ENCODE data around the gene SVOPL. TPM values are rescaled to one million over a fixed set of nuclear protein-coding genes. Genes with fewer than 3 reads are reported as not detected.

SVOPL gene
- total RNA-seq, 1 experiment from 2014 or later, result not detected

- H3K4me1 ChIP-seq (ENCODE audit: control insufficient read depth, insufficient read depth, low read length), result no peaks in the 10 kb centered on the region
- ChIA-PET CTCF (interaction anchor here (0.6 kb wide), 1 partner anchor 16 kb away, joined by 4 read pairs; no protein-coding TSS in a partner anchor), POLR2A (no interaction called here)
- in situ Hi-C loops (cut with HindIII; ENCODE audit: low pct_unique_long_range_greater_than_20kb, low sequenced_read_pairs), result no loop called here
- no peak for ATAC-seq
- DNase-seq (ENCODE audit: low read depth, low spot score), result no peak
- no peaks in the 10 kb centered on the region for H3K36me3 ChIP-seq (ENCODE audit: control insufficient read depth, insufficient read depth, low read length)
- intact Hi-C loops (cut with micrococcal nuclease; ENCODE audit: unreplicated experiment), result no loop called here
- H3K27me3 ChIP-seq (ENCODE audit: control insufficient read depth, insufficient read depth, low read length), result peaks cover 7% of the 10 kb centered on the region; the same call in 1 of the 2 replicates
- peaks cover 3% of the 10 kb centered on the region; the same call in 1 of the 2 replicates for H3K9me3 ChIP-seq (ENCODE audit: control insufficient read depth, insufficient read depth, low read depth, low read length)
- H3K4me3 ChIP-seq (ENCODE audit: low read depth in 2 of 2, low read length in 2 of 2), result no peak overlapping the region
- TF ChIP-seq TCF7L2 (IDR thresholded peaks at IDR 0.05; ENCODE audit: low read depth, low read length), result no peak
- TF ChIP-seq CTCF (IDR thresholded peaks at IDR 0.05), result no peak
- no peak for TF ChIP-seq SIN3A (IDR thresholded peaks at IDR 0.05; ENCODE audit: borderline replicate concordance, insufficient read depth, low read depth, low read length)
- no peak for TF ChIP-seq POLR2AphosphoS5 (IDR thresholded peaks at IDR 0.05; ENCODE audit: low read depth, low read length)
- TF ChIP-seq REST (IDR thresholded peaks at IDR 0.05; ENCODE audit: insufficient read depth in 1 of 2, low read depth in 2 of 2, low read length in 1 of 2), result no peak
- no peak overlapping the region for H3K27ac ChIP-seq (ENCODE audit: low read length)
- BruUV-seq (replicated peaks), result no TSS peak
These were observed 44.2 kb downstream of the SVOPL start for GRCh38 chr7:138656952-138657351.

GRCh38 chr7:138654616-138655015, 46.5 kb downstream of the SVOPL start:
- intact Hi-C loops (cut with micrococcal nuclease; ENCODE audit: unreplicated experiment) (no loop called here), in situ Hi-C loops (cut with HindIII; ENCODE audit: low pct_unique_long_range_greater_than_20kb, low sequenced_read_pairs) (no loop called here)
- Histone ChIP-seq H3K4me1 (ENCODE audit: control insufficient read depth, insufficient read depth, low read length) (no peaks in the 10 kb centered on the region), H3K4me3 (ENCODE audit: low read depth in 2 of 2, low read length in 2 of 2) (no peak overlapping the region), H3K9me3 (ENCODE audit: control insufficient read depth, insufficient read depth, low read depth, low read length) (peaks cover 3% of the 10 kb centered on the region; the same call in 1 of the 2 replicates), H3K27me3 (ENCODE audit: control insufficient read depth, insufficient read depth, low read length) (no peaks in the 10 kb centered on the region), H3K36me3 (ENCODE audit: control insufficient read depth, insufficient read depth, low read length) (no peaks in the 10 kb centered on the region), H3K27ac (ENCODE audit: low read length) (no peak overlapping the region)
- ATAC-seq (no peak), DNase-seq (ENCODE audit: low read depth, low spot score) (no peak)
- ChIA-PET CTCF (no interaction called here), POLR2A (no interaction called here)
- no TSS peak for BruUV-seq (replicated peaks)
- no peak for TF ChIP-seq TCF7L2 (IDR thresholded peaks at IDR 0.05; ENCODE audit: low read depth, low read length)
- TF ChIP-seq SIN3A (IDR thresholded peaks at IDR 0.05; ENCODE audit: borderline replicate concordance, insufficient read depth, low read depth, low read length), result no peak

- BruUV-seq (replicated peaks), result no TSS peak
- H3K9me3 ChIP-seq (ENCODE audit: control insufficient read depth, insufficient read depth, low read depth, low read length), result peaks cover under 1% of the 10 kb centered on the region; the same call in 1 of the 2 replicates
- POLR2A ChIA-PET, result no interaction called here
- CTCF ChIA-PET, result no interaction called here
- intact Hi-C loops (cut with micrococcal nuclease; ENCODE audit: unreplicated experiment) (no loop called here), in situ Hi-C loops (cut with HindIII; ENCODE audit: low pct_unique_long_range_greater_than_20kb, low sequenced_read_pairs) (no loop called here)
- ATAC-seq (no peak), DNase-seq (ENCODE audit: low read depth, low spot score) (no peak)
- TF ChIP-seq SIN3A (IDR thresholded peaks at IDR 0.05; ENCODE audit: borderline replicate concordance, insufficient read depth, low read depth, low read length), result no peak
- TF ChIP-seq REST (IDR thresholded peaks at IDR 0.05; ENCODE audit: insufficient read depth in 1 of 2, low read depth in 2 of 2, low read length in 1 of 2), result no peak
- no peak for TF ChIP-seq TCF7L2 (IDR thresholded peaks at IDR 0.05; ENCODE audit: low read depth, low read length)
- no peak for TF ChIP-seq POLR2AphosphoS5 (IDR thresholded peaks at IDR 0.05; ENCODE audit: low read depth, low read length)
- TF ChIP-seq CTCF (IDR thresholded peaks at IDR 0.05), result no peak
- no peaks in the 10 kb centered on the region for H3K27me3 ChIP-seq (ENCODE audit: control insufficient read depth, insufficient read depth, low read length)
- no peak overlapping the region for H3K27ac ChIP-seq (ENCODE audit: low read length)
- no peaks in the 10 kb centered on the region for H3K36me3 ChIP-seq (ENCODE audit: control insufficient read depth, insufficient read depth, low read length)
- no peaks in the 10 kb centered on the region for H3K4me1 ChIP-seq (ENCODE audit: control insufficient read depth, insufficient read depth, low read length)
- H3K4me3 ChIP-seq (ENCODE audit: low read depth in 2 of 2, low read length in 2 of 2), result no peak overlapping the region
These were observed 51.7 kb downstream of the SVOPL start for GRCh38 chr7:138649506-138649905.
